ENCODE measurements around the gene KCNJ16. TPM values are rescaled to one million over a fixed set of nuclear protein-coding genes. Genes with fewer than 3 reads are reported as not detected.

KCNJ16 gene
- polyA plus RNA-seq (2012; ENCODE audit: low read depth, missing spikeins): not detected

GRCh38 chr17:70074956-70075355 is at the start of gene KCNJ16:
Gene KCNJ16 (plus strand): TSS chr17:70075225. CDS start chr17:70132088, 56,863 bp downstream.
- TF ChIP-seq POLR2A (IDR thresholded peaks at IDR 0.05; ENCODE audit: low read depth, low read length) (no peak), SPI1 (IDR thresholded peaks at IDR 0.05; ENCODE audit: low read depth, low read length) (no peak), POU2F2 (IDR thresholded peaks at IDR 0.05; ENCODE audit: low read depth, low read length) (no peak), TAF1 (IDR thresholded peaks at IDR 0.05; ENCODE audit: low read depth, low read length) (no peak), PAX5 (IDR thresholded peaks at IDR 0.05; ENCODE audit: insufficient read depth, low read length, severe bottlenecking) (no peak), POLR2AphosphoS5 (IDR thresholded peaks at IDR 0.05; ENCODE audit: low read depth, low read length) (no peak)
- FAIRE-seq (no peak), DNase-seq (ENCODE audit: insufficient read length, low spot score) (no peak)

- DNase-seq (ENCODE audit: insufficient read length, low spot score): no peak
- TF ChIP-seq POLR2AphosphoS5 (IDR thresholded peaks at IDR 0.05; ENCODE audit: low read depth, low read length): no peak
- no peak for TF ChIP-seq PAX5 (IDR thresholded peaks at IDR 0.05; ENCODE audit: insufficient read depth, low read length, severe bottlenecking)
- TF ChIP-seq SPI1 (IDR thresholded peaks at IDR 0.05; ENCODE audit: low read depth, low read length): no peak
- no peak for TF ChIP-seq TAF1 (IDR thresholded peaks at IDR 0.05; ENCODE audit: low read depth, low read length)
- no peak for TF ChIP-seq POU2F2 (IDR thresholded peaks at IDR 0.05; ENCODE audit: low read depth, low read length)
- TF ChIP-seq POLR2A (IDR thresholded peaks at IDR 0.05; ENCODE audit: low read depth, low read length): no peak
- FAIRE-seq: no peak
Measured at GRCh38 chr17:70028397-70028796, 46.6 kb upstream of the KCNJ16 start.

- no peak for TF ChIP-seq POLR2A (IDR thresholded peaks at IDR 0.05; ENCODE audit: low read depth, low read length)
- TF ChIP-seq PAX5 (IDR thresholded peaks at IDR 0.05; ENCODE audit: insufficient read depth, low read length, severe bottlenecking): no peak
- TF ChIP-seq TAF1 (IDR thresholded peaks at IDR 0.05; ENCODE audit: low read depth, low read length): no peak
- no peak for TF ChIP-seq SPI1 (IDR thresholded peaks at IDR 0.05; ENCODE audit: low read depth, low read length)
- TF ChIP-seq POLR2AphosphoS5 (IDR thresholded peaks at IDR 0.05; ENCODE audit: low read depth, low read length): no peak
- no peak for TF ChIP-seq POU2F2 (IDR thresholded peaks at IDR 0.05; ENCODE audit: low read depth, low read length)
- DNase-seq (ENCODE audit: insufficient read length, low spot score): no peak
- no peak for FAIRE-seq
Measured at GRCh38 chr17:70028978-70029767, 45.9 kb upstream of the KCNJ16 start.

- DNase-seq (ENCODE audit: insufficient read length, low spot score) (no peak), FAIRE-seq (no peak)
- TF ChIP-seq PAX5 (IDR thresholded peaks at IDR 0.05; ENCODE audit: insufficient read depth, low read length, severe bottlenecking): no peak
- TF ChIP-seq POU2F2 (IDR thresholded peaks at IDR 0.05; ENCODE audit: low read depth, low read length): no peak
Measured at GRCh38 chr17:70030371-70030770, 44.7 kb upstream of the KCNJ16 start.

GRCh38 chr17:70031341-70031740 is 43.7 kb upstream of the KCNJ16 start:
- no peak for TF ChIP-seq TAF1 (IDR thresholded peaks at IDR 0.05; ENCODE audit: low read depth, low read length)
- TF ChIP-seq POU2F2 (IDR thresholded peaks at IDR 0.05; ENCODE audit: low read depth, low read length): no peak
- FAIRE-seq: no peak
- DNase-seq (ENCODE audit: insufficient read length, low spot score): no peak

- DNase-seq (ENCODE audit: insufficient read length, low spot score) (no peak), FAIRE-seq (no peak)
- no peak for TF ChIP-seq POLR2A (IDR thresholded peaks at IDR 0.05; ENCODE audit: low read depth, low read length)
- TF ChIP-seq TAF1 (IDR thresholded peaks at IDR 0.05; ENCODE audit: low read depth, low read length): no peak
- TF ChIP-seq SPI1 (IDR thresholded peaks at IDR 0.05; ENCODE audit: low read depth, low read length): no peak
- no peak for TF ChIP-seq PAX5 (IDR thresholded peaks at IDR 0.05; ENCODE audit: insufficient read depth, low read length, severe bottlenecking)
- TF ChIP-seq POLR2AphosphoS5 (IDR thresholded peaks at IDR 0.05; ENCODE audit: low read depth, low read length): no peak
- TF ChIP-seq POU2F2 (IDR thresholded peaks at IDR 0.05; ENCODE audit: low read depth, low read length): no peak
Measured at GRCh38 chr17:70033165-70033564, 41.9 kb upstream of the KCNJ16 start.

GRCh38 chr17:70034158-70034557 is 40.9 kb upstream of the KCNJ16 start:
- no peak for DNase-seq (ENCODE audit: insufficient read length, low spot score)
- TF ChIP-seq POU2F2 (IDR thresholded peaks at IDR 0.05; ENCODE audit: low read depth, low read length) (no peak), POLR2AphosphoS5 (IDR thresholded peaks at IDR 0.05; ENCODE audit: low read depth, low read length) (no peak), TAF1 (IDR thresholded peaks at IDR 0.05; ENCODE audit: low read depth, low read length) (no peak), SPI1 (IDR thresholded peaks at IDR 0.05; ENCODE audit: low read depth, low read length) (no peak), POLR2A (IDR thresholded peaks at IDR 0.05; ENCODE audit: low read depth, low read length) (no peak), PAX5 (IDR thresholded peaks at IDR 0.05; ENCODE audit: insufficient read depth, low read length, severe bottlenecking) (no peak)
- no peak for FAIRE-seq

- no peak for FAIRE-seq
- no peak for TF ChIP-seq POU2F2 (IDR thresholded peaks at IDR 0.05; ENCODE audit: low read depth, low read length)
- TF ChIP-seq POLR2A (IDR thresholded peaks at IDR 0.05; ENCODE audit: low read depth, low read length): no peak
- TF ChIP-seq POLR2AphosphoS5 (IDR thresholded peaks at IDR 0.05; ENCODE audit: low read depth, low read length): no peak
- TF ChIP-seq PAX5 (IDR thresholded peaks at IDR 0.05; ENCODE audit: insufficient read depth, low read length, severe bottlenecking): no peak
- TF ChIP-seq TAF1 (IDR thresholded peaks at IDR 0.05; ENCODE audit: low read depth, low read length): no peak
- TF ChIP-seq SPI1 (IDR thresholded peaks at IDR 0.05; ENCODE audit: low read depth, low read length): no peak
- DNase-seq (ENCODE audit: insufficient read length, low spot score): no peak
Measured at GRCh38 chr17:70037498-70037897, 37.5 kb upstream of the KCNJ16 start.

GRCh38 chr17:70040336-70040735 is 34.7 kb upstream of the KCNJ16 start:
- DNase-seq (ENCODE audit: insufficient read length, low spot score): no peak
- FAIRE-seq: no peak
- TF ChIP-seq SPI1 (IDR thresholded peaks at IDR 0.05; ENCODE audit: low read depth, low read length) (no peak), POLR2A (IDR thresholded peaks at IDR 0.05; ENCODE audit: low read depth, low read length) (no peak), POU2F2 (IDR thresholded peaks at IDR 0.05; ENCODE audit: low read depth, low read length) (no peak), TAF1 (IDR thresholded peaks at IDR 0.05; ENCODE audit: low read depth, low read length) (no peak), POLR2AphosphoS5 (IDR thresholded peaks at IDR 0.05; ENCODE audit: low read depth, low read length) (no peak), PAX5 (IDR thresholded peaks at IDR 0.05; ENCODE audit: insufficient read depth, low read length, severe bottlenecking) (no peak)

GRCh38 chr17:70041061-70041460 is 34.0 kb upstream of the KCNJ16 start:
- FAIRE-seq (no peak), DNase-seq (ENCODE audit: insufficient read length, low spot score) (no peak)
- TF ChIP-seq PAX5 (IDR thresholded peaks at IDR 0.05; ENCODE audit: insufficient read depth, low read length, severe bottlenecking) (no peak), POU2F2 (IDR thresholded peaks at IDR 0.05; ENCODE audit: low read depth, low read length) (no peak), TAF1 (IDR thresholded peaks at IDR 0.05; ENCODE audit: low read depth, low read length) (no peak), POLR2A (IDR thresholded peaks at IDR 0.05; ENCODE audit: low read depth, low read length) (no peak), SPI1 (IDR thresholded peaks at IDR 0.05; ENCODE audit: low read depth, low read length) (no peak), POLR2AphosphoS5 (IDR thresholded peaks at IDR 0.05; ENCODE audit: low read depth, low read length) (no peak)

Data from GM12891 (cell line).